GM23248 (cell line): ENCODE measurements around the gene ELANE. TPM values are rescaled to one million over a fixed set of nuclear protein-coding genes. Genes with fewer than 3 reads are reported as not detected.

Source experiments
- DNase-seq: peaks from one replicate; pipeline ENCODE4 v3.0.0-alpha.2; 2015
- H2AFZ ChIP-seq: fragments of 200-600 bp; sonication (generic); 2 replicates; pipeline ENCODE4 v1.6.1; 2016; ENCODE audit warnings: antibody characterized with exemption
- H3F3A ChIP-seq: fragments of 200-600 bp; sonication (generic); 2 replicates; pipeline ENCODE4 v1.6.1; 2016; ENCODE audit warnings: mild to moderate bottlenecking, antibody characterized with exemption, mixed run types; ENCODE audit not compliant: insufficient read depth
- H3K27ac ChIP-seq: fragments of 200-600 bp; sonication (generic); 2 replicates; pipeline ENCODE4 v1.5.1; 2016; ENCODE audit warnings: mild to moderate bottlenecking
- H3K27me3 ChIP-seq: fragments of 200-600 bp; sonication (generic); replicated peaks from 2 replicates; pipeline ENCODE4 v1.6.1; 2016; ENCODE audit warnings: mild to moderate bottlenecking; ENCODE audit not compliant: insufficient read depth
- H3K36me3 ChIP-seq: fragments of 200-600 bp; sonication (generic); 2 replicates; pipeline ENCODE4 v1.6.1; 2016; ENCODE audit warnings: low read depth, mild to moderate bottlenecking
- H3K4me1 ChIP-seq: fragments of 200-600 bp; sonication (generic); 2 replicates; pipeline ENCODE4 v1.6.1; 2016; ENCODE audit warnings: mild to moderate bottlenecking; ENCODE audit not compliant: insufficient read depth
- H3K4me2 ChIP-seq: fragments of 200-600 bp; sonication (generic); one replicate; pipeline ENCODE4 v1.6.1; 2016; ENCODE audit warnings: mild to moderate bottlenecking; ENCODE audit not compliant: unreplicated experiment
- H3K4me3 ChIP-seq: fragments of 200-600 bp; sonication (generic); 2 replicates; pipeline ENCODE4 v1.5.1; 2016; ENCODE audit warnings: mild to moderate bottlenecking
- H3K79me2 ChIP-seq: fragments of 200-600 bp; sonication (generic); 2 replicates; pipeline ENCODE4 v1.6.1; 2016; ENCODE audit warnings: mild to moderate bottlenecking; ENCODE audit not compliant: insufficient read depth
- H3K9ac ChIP-seq: fragments of 200-600 bp; sonication (generic); 2 replicates; pipeline ENCODE4 v1.6.1; 2016; ENCODE audit warnings: mild to moderate bottlenecking
- H3K9me2 ChIP-seq: fragments of 200-600 bp; sonication (generic); 2 replicates; pipeline ENCODE4 v1.6.1; 2016; ENCODE audit warnings: mixed run types, mild to moderate bottlenecking, moderate library complexity; ENCODE audit not compliant: insufficient read depth
- H3K9me3 ChIP-seq: fragments of 200-600 bp; sonication (generic); one replicate; pipeline ENCODE4 v1.6.1; 2017; ENCODE audit warnings: low read depth
- H4K20me1 ChIP-seq: fragments of 200-600 bp; sonication (generic); 2 replicates; pipeline ENCODE4 v1.6.0; 2016; ENCODE audit not compliant: insufficient read depth
- EZH2 ChIP-seq: fragments of 200-600 bp; sonication (generic); IDR thresholded peaks from 2 replicates; pipeline ENCODE4 v1.6.1; 2018; ENCODE audit warnings: antibody characterized with exemption, mild to moderate bottlenecking; ENCODE audit not compliant: insufficient read depth, poor library complexity, severe bottlenecking
- EZH2phosphoT487 ChIP-seq: fragments of 200-600 bp; sonication (generic); IDR thresholded peaks from 2 replicates; pipeline ENCODE4 v1.6.1; 2018; ENCODE audit warnings: antibody characterized with exemption, moderate library complexity, mild to moderate bottlenecking, low read depth; ENCODE audit not compliant: insufficient read depth
- WGBS, 2 experiments: methylation state at CpG; one replicate each; pipeline ENCODE4 v1.1.6; 2015 to 2017; ENCODE audit warnings: low lambda C conversion rate in 2 of 2, low coverage in 1 of 2; ENCODE audit errors: missing lambda C conversion rate in 2 of 2; 5-methylcytosine and 5-hydroxymethylcytosine counted together
- in situ Hi-C: fragments of 300-500 bp; cut with MboI; formaldehyde crosslinking; loops from 2 replicates; pipeline ENCODE4 v1.15.0; 2020
- polyA plus RNA-seq: library from polyadenylated mRNA; unstranded; fragments of >200 nt; fragmentation: Nextera tagmentation; extraction: Ambion mirVana; gene quantifications from 2 replicates; pipeline ENCODE4 v1.2.1, GENCODE V29; 2016
- total RNA-seq: library from RNA; depleted of rRNA; stranded (reverse); fragments of >200 nt; shearing (Covaris generic); gene quantifications from 2 replicates; pipeline ENCODE4 v1.2.3, GENCODE V29; 2014

The ELANE gene
- total and polyA plus RNA-seq, 2 experiments from 2014 or later: 0.34 TPM; not detected in 1

GRCh38 chr19:873084-873483, 21.0 kb downstream of the ELANE start:
- Histone ChIP-seq H3K4me3 (no peak overlapping the region), H3K36me3 (no peaks in the 10 kb centered on the region), H2AFZ (no peak overlapping the region), H3K27me3 (no peaks in the 10 kb centered on the region), H3K4me2 (no peak overlapping the region), H3K9ac (no peak overlapping the region), H3K4me1 (peaks cover 14% of the 10 kb centered on the region), H4K20me1 (no peaks in the 10 kb centered on the region), H3K9me3 (no peaks in the 10 kb centered on the region), H3K79me2 (no peaks in the 10 kb centered on the region), H3K9me2 (no peaks in the 10 kb centered on the region), H3K27ac (no peak overlapping the region), H3F3A (peaks cover 6% of the 10 kb centered on the region; the same call in 1 of the 2 replicates)
- WGBS, 2 experiments: 86 to 100% methylated on average over 1 to 13 of the region's 13 CpGs
- TF ChIP-seq EZH2 (no peak), EZH2phosphoT487 (no peak)
- in situ Hi-C loops: no loop called here
- peak; percentile 76 for DNase-seq

DNA sequence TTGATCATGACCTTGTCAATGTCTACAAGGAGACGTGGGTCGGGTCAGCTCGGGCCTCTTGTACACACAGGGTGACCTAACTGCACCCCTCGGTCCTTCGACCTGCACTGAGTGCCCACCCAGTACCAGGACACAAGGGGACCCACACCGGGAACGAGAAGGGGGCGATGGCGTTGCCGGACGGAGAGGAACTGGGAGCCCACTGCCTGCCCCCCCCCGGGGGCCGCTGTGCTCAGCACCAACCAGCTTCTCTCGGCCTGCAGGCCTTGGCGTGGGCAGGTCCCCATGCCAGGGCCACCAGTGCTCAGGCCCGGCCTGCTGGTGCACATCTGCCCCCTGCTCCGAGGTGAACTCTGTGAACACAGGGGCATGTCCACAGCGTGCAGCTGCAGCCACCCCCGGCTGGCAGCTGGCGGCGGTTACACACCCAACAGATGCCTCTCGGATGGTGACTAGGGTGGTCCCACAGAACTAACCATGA, 21.5 kb downstream of the ELANE start:
- Histone ChIP-seq H3F3A (peaks cover 6% of the 10 kb centered on the region; the same call in 1 of the 2 replicates), H3K27ac (no peak overlapping the region), H4K20me1 (no peaks in the 10 kb centered on the region), H3K27me3 (no peaks in the 10 kb centered on the region), H3K4me1 (peaks cover 13% of the 10 kb centered on the region), H3K9ac (no peak overlapping the region), H3K4me2 (no peak overlapping the region), H3K9me2 (no peaks in the 10 kb centered on the region), H3K79me2 (no peaks in the 10 kb centered on the region), H3K36me3 (no peaks in the 10 kb centered on the region), H3K4me3 (no peak overlapping the region), H3K9me3 (no peaks in the 10 kb centered on the region), H2AFZ (no peak overlapping the region)
- no peak for TF ChIP-seq EZH2phosphoT487
- no peak for TF ChIP-seq EZH2
- in situ Hi-C loops: no loop called here
- 94 to 95% methylated on average over 17 to 21 of the region's 22 CpGs for WGBS, 2 experiments
- DNase-seq: no peak

DNA sequence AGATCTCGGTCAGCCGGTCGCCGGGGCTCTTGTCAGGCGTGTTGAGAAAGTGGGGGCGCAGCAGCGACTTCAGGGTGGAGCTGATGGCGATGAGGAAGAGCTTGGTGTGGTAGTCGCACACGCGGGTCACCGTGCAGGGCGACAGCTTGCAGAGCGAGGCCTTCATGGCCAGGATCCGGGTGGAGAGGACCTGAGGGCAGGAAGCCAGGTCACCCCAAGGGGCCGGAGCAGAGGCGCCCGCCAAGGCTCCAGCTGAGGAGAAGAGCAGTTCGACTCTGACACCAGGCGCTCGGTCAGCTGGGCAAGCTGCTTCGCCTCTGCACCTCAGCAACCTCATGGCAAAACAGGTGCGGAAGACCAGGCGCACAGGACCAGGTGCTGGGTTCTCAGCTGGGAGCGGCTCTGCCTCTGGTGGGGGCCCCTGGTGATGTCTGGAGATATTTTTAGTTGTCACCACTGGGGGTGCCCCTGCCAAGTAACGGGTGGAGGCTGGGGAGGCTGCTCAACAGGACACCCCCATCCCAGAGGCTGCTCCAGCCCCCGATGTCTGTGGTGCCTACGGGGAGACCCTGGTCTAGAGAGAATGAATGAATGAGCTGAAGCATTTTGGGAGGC, 23.3 kb downstream of the ELANE start:
- no peak overlapping the region for H2AFZ ChIP-seq
- H3F3A ChIP-seq: no peaks in the 10 kb centered on the region
- 95 to 96% methylated on average over 28 of the region's 28 CpGs for WGBS, 2 experiments
- no peaks in the 10 kb centered on the region for H4K20me1 ChIP-seq
- no peak overlapping the region for H3K4me2 ChIP-seq
- no peaks in the 10 kb centered on the region for H3K9me2 ChIP-seq
- H3K9me3 ChIP-seq: no peaks in the 10 kb centered on the region
- no peak overlapping the region for H3K4me3 ChIP-seq
- H3K9ac ChIP-seq: no peak overlapping the region
- H3K27me3 ChIP-seq: no peaks in the 10 kb centered on the region
- H3K4me1 ChIP-seq: no peaks in the 10 kb centered on the region
- TF ChIP-seq EZH2phosphoT487 (no peak), EZH2 (no peak)
- no peak overlapping the region for H3K27ac ChIP-seq
- no peak for DNase-seq
- no peaks in the 10 kb centered on the region for H3K36me3 ChIP-seq
- no peaks in the 10 kb centered on the region for H3K79me2 ChIP-seq
- in situ Hi-C loops: no loop called here

- TF ChIP-seq EZH2: no peak
- no peak for TF ChIP-seq EZH2phosphoT487
- Histone ChIP-seq H3K27ac (no peak overlapping the region), H3K4me3 (no peak overlapping the region), H3K9me3 (no peaks in the 10 kb centered on the region), H3K4me1 (no peaks in the 10 kb centered on the region), H3K9ac (no peak overlapping the region), H3K36me3 (no peaks in the 10 kb centered on the region), H3F3A (no peaks in the 10 kb centered on the region), H4K20me1 (no peaks in the 10 kb centered on the region), H3K27me3 (no peaks in the 10 kb centered on the region), H3K9me2 (no peaks in the 10 kb centered on the region), H2AFZ (no peak overlapping the region), H3K4me2 (no peak overlapping the region), H3K79me2 (no peaks in the 10 kb centered on the region)
- in situ Hi-C loops: no loop called here
- no peak for DNase-seq
- WGBS, 2 experiments: 80 to 85% methylated on average over 18 of the region's 18 CpGs
Observed at GRCh38 chr19:876089-876488, 24.0 kb downstream of the ELANE start.
